ENCODE data around the gene SGTA. TPM values are rescaled to one million over a fixed set of nuclear protein-coding genes. Genes with fewer than 3 reads are reported as not detected.

Gene SGTA
- polyA plus RNA-seq, 10 donors: 67.0 to 89.5 (median 79.3) TPM

DNA sequence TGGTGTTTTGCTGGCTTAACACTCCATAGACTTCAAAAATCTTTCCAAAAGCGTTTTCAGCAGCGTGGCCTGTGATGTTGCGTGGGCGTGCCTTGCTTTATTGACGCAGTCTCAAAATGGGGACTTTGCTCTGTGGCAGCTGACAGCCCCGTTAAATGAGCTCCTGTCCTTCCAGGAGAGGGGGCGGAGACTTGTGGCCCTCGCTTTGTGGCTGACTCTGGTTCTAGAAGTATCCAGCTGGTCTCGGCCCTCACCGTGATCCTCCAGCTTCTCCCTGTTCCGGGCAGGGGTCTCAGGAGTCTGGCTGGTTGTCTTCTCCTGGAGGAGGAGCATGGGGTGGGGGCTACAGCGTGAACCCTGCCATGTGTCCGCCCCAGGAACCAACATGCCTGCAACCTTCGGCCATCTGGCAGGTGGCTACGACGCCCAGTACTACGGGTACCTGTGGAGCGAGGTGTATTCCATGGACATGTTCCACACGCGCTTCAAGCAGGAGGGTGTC lies 28.2 kb upstream of the SGTA start:
- no peak for DNase-seq

DNA sequence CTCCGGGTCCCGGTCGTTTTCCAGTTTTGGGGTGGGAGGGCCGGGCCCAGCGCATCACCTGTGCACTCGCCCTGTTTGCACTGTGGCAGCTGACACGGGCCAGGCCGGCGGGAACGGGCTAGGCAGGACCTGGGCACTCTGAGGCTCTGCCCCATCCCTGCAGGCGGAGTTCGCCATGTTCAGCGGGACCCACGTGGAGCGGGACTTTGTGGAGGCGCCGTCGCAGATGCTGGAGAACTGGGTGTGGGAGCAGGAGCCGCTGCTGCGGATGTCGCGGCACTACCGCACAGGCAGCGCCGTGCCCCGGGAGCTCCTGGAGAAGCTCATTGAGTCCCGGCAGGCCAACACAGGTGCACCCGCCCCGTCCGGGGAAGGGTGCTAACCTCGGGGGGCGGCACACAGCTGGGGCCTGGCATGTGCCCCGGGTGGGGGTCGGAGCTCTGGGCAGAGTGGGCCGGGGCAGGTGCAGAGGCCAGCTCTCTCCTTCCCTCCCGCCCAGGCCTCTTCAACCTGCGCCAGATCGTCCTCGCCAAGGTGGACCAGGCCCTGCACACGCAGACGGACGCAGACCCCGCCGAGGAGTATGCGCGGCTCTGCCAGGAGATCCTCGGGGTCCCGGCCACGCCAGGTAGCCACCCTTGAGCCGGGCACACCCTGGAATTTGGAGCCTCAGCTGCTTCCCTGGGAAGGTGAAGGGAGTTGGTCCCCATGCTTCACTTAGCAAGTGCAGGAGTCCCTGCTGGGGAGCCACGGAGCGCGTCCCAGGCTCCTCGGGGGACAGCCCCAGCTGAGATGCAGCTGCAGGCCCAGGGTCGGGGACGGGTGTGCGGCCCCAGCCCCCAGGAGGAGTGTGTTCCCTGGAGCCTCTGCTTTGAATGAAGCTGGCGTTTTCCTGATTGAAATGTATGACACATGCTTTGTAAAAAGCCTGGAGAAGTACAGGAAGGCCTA lies 27.3 kb upstream of the SGTA start:
- DNase-seq: no peak

- no peak for DNase-seq
Observed at GRCh38 chr19:2809387-2810140, 26.5 kb upstream of the SGTA start.

- DNase-seq: no peak
Observed at GRCh38 chr19:2808129-2808941, 25.3 kb upstream of the SGTA start.

DNA sequence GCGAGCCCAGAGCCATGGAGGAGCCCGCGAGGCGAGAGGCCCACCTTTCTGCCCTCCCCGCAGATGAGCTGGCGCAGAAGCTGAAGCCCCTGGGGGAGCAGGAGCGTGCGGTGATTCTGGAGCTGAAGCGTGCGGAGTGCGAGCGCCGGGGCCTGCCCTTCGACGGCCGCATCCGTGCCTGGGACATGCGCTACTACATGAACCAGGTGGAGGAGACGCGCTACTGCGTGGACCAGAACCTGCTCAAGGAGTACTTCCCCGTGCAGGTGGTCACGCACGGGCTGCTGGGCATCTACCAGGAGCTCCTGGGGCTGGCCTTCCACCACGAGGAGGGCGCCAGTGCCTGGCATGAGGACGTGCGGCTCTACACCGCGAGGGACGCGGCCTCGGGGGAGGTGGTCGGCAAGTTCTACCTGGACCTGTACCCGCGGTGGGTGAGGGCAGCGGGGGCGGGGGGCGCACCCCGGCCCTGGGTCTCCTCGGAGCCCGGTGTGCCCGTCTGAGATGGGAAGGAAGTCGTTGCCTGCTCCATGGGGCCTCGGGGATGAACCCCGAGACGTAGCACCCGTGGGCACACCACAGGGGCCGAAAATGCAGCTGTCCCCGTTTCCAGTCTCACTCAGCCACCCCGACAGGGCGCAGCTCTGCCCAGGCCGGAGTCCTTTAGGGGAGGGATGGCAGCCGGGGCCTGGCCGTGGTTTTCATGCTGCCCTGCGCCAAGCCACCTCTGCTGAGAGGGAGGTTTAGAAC lies 24.5 kb upstream of the SGTA start:
- DNase-seq: no peak

DNA sequence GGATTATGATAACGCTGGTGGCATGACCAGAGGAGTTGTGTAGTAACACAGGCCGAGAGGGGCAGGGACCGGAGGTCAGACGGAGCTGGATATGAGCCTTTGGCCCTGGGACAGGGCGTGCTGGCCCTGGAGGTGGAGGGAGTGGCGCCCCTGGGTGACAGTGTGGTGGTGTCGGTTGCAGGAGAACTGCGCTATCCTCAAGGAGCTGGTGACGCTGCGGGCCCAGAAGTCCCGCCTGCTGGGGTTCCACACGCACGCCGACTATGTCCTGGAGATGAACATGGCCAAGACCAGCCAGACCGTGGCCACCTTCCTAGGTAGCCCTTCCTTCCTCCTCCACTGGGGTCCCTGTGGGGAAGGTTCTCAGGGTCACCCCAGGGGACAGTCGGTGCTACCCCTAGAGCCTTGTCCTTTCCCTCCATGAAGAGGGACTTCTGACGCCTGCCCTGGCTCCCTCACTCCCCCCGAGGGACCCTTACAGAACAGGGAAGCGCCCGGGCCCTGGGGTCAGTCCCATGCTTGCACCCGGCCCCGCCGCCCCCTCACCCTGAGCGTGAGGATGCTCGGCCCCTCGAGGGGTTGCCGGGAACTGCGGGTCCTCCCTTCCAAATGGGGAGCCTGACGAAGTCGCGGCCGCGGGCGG lies 23.8 kb upstream of the SGTA start:
- no peak for DNase-seq

DNA sequence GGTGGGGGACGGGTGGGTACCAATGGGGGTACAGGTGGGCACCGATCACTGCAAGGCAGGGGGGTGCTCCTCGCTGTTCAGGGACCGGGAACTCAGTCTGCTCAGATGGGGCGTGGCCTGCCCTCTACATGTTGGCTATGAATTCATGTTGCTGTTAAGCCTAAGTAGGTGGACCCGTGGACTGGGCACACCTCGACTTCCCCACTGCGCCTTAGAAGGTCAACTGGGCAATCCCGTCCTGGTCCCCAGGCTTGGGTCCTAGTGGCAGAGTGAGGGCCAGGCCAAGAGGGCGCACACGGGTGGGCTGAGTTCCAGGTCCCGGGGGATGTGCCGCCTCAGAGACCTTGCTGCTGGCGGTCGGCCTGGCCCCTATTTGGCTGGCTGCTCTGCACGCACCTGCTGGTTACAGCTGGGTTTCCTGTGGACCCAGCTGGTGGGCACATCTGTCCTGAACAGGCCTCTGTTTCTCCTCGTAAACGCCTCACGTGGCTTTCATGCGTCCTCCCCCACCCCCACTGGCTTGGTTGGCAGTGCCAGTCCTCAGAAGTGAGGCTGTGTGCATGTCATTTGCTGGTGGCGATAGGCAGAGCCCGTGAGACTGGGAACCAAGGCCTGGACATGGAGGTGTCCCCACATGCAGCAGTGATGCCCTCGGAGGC lies 23.0 kb upstream of the SGTA start:
- no peak for DNase-seq

GRCh38 chr19:2805261-2805900 lies 22.3 kb upstream of the SGTA start:
- DNase-seq: no peak

DNA sequence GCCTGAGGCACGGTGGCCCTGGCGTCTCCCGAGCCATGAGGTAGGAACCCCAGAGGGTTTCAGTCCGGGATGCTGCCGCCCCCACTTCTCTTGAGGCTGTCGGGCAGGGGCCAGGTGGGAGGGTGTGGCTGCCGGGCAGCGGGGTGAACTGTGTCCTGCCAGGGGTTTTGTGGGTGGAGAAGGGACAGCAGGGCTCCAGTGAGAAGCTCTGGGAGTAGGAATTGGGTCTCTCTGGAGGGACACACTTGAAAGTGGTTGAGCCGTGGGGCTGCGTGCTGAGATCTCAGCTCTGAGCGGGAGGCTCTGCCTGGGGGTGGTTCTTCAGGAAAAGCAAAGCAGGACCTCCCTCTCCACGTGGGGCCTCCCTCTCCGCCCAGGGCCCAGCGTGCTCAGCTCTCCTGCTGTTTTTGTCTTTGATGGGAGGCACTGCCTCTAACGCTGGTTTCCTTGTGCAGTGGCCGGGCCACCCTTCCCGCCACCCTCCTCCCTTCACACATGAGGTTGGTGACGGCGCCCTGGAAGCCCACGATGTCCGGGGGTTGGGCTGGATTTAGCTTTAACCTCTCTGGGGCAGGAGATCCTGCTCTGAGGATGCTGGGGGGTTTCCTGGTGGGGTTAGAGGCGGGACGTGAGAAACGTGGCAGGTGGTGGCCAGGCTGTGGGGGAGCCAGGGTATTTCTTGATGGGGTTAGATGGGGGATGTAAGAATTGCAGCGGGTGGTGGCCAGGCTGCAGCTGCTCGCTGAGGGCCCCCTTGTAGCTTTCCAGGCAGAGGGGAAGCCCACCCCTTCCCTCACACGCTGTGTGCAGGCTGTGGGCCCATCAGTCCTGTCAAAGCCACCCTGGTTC lies 21.3 kb upstream of the SGTA start:
- DNase-seq: no peak

GRCh38 chr19:2803486-2804155 lies 20.5 kb upstream of the SGTA start:
- no peak for DNase-seq

GRCh38 chr19:2802826-2803225 lies 19.8 kb upstream of the SGTA start:
- DNase-seq: no peak

- no peak for DNase-seq
Observed at GRCh38 chr19:2800506-2800905, 17.4 kb upstream of the SGTA start.

- no peak for DNase-seq
Observed at GRCh38 chr19:2799273-2800020, 16.4 kb upstream of the SGTA start.

DNA sequence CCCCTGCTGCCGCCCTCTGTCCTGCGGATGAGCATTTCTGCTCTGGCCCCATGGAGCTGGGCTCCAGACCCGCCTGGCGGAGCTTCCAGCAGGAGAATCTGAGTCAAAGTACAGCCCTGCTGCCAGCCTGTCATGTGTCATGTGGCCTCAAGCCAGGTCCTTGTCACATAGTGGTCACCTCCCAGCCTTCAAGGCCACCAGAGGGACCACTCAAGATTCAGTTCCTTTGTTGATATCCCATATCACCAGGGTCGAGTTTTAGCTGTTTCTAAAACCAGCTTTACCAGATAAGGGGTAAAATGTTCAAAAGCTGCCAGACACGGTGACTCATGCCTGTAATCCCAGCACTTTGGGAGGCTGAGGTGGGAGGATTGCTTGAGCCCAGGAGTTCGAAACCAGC lies 15.7 kb upstream of the SGTA start:
- no peak for DNase-seq

- no peak for DNase-seq
Observed at GRCh38 chr19:2798158-2798685, 15.1 kb upstream of the SGTA start.

DNA sequence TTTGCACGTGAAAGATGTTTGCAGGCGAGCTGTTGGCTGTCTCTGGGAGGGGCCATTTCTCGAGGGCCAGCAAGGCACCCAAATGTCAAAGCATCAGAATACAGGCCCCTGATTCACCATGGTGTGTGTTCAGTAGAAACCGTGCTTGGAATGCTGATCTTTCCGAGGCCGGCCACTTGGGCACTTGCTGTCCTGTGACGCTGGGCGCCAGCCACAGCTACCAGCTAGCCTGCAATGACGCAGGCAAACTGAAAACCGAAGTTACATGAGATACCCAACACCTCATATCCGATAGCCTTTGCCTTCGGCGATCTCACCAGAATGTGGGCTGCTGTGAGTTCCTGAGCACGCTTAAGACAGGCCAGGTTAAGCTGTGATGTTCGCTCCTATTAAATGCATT lies 14.2 kb upstream of the SGTA start:
- DNase-seq: no peak

GRCh38 chr19:2796659-2797266 lies 13.7 kb upstream of the SGTA start:
- no peak for DNase-seq

Data from muscle of back (tissue), 11 donors.